ENCODE results near the gene MRGPRX3. TPM values are rescaled to one million over a fixed set of nuclear protein-coding genes. Genes with fewer than 3 reads are reported as not detected.
"Not testable (repeated sequence)": the region's sequence is repeated elsewhere in the genome, so short reads cannot be mapped to it uniquely, and the experiment has no call there.

The MRGPRX3 gene
- total RNA-seq (2014; rRNA removed; shearing (Covaris generic)): not detected in 2 replicates

GRCh38 chr11:18132341-18132740 is at the start of gene MRGPRX3:
TSS of gene MRGPRX3 (plus strand) at chr11:18132571. CDS start at chr11:18137203, 4,632 bp downstream.
- no peak for DNase-seq (ENCODE audit: low read depth)

GRCh38 chr11:18088366-18088765 is 44.0 kb upstream of the MRGPRX3 start:
- DNase-seq (ENCODE audit: low read depth): no peak

DNA sequence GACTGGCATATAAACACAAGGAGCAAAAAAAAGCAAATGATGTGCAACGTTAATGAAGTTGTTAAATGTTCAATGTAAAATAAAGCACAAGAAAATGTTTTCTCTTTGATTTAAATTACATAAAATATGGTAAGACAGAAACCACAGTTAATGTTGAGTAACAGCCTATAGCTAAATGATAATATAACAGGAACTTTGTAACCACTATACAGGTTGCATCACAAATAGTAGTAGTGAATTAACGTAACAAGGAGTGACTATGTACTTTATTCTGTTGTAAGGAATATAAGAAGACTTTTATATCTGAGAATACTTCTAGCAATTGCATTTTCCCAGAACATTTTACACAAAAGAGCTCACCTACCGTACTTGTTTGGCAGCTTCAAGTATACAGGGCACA is 43.4 kb upstream of the MRGPRX3 start:
- DNase-seq (ENCODE audit: low read depth): no peak

DNA sequence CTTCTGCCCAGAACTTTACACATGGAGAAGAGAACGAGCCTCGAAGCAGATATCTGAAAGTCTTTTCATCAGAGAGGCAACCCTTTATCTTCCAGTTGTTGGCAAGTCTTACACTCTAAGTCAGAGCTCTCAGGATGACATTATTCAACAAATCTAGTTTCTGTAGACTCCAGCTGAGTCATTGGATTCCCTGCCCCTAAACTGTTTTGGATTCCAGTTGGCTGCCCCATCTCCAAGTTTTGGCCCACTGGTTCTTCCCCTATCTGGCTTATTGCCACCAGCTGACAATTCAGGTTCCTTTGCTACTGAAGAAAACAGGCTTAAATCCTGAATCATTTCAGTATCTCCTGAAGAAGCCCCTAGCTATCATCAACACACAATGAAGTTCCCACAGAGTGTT is 40.6 kb upstream of the MRGPRX3 start:
- DNase-seq (ENCODE audit: low read depth): peak; percentile 8

- DNase-seq (ENCODE audit: low read depth): no peak
Measured at GRCh38 chr11:18093959-18094358, 38.4 kb upstream of the MRGPRX3 start.

DNA sequence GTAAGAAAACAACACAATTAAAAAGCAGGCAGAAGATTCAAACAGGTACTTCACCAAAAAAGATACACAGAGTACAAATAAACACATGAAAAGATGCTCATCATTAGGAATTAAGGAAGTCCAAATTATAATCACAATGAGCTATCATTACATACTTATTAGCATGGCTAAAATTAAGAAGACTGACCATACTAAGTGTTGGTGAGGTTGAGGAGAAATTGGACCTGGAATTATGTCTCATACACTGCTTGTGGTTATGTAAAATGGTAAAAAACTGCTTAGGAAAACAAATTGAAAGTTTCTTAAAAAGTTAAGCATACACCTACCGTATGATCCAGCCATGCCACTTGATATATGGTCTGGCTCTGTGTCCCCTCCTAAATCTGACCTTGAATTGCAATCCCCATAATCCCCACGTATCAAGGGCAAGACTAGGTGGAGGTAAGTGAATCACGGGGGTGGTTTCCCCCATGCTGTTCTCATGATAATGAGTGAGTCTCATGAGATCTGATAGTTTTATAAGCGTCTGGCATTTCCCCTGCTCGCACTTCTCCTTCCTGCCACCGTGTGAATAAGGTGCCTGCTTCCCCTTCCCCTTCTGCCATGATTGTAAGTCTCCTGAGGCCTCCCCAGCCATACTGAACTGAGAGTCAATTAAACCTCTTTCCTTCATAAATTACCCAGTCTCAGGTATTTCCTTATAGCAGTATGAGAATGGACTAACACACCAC is 31.3 kb upstream of the MRGPRX3 start:
- no peak for DNase-seq (ENCODE audit: low read depth)

GRCh38 chr11:18105086-18105801 is 27.1 kb upstream of the MRGPRX3 start:
- DNase-seq (ENCODE audit: low read depth): peak; percentile 2

GRCh38 chr11:18105802-18106574 is 26.4 kb upstream of the MRGPRX3 start, which contains the start of gene SAAL1:
TSS of gene SAAL1 (minus strand) at chr11:18106082. CDS start at chr11:18106041, 41 bp downstream.
- DNase-seq (ENCODE audit: low read depth): peak; percentile 79

- peak; percentile 48 for DNase-seq (ENCODE audit: low read depth)
Measured at GRCh38 chr11:18106688-18107087, 25.7 kb upstream of the MRGPRX3 start.

DNA sequence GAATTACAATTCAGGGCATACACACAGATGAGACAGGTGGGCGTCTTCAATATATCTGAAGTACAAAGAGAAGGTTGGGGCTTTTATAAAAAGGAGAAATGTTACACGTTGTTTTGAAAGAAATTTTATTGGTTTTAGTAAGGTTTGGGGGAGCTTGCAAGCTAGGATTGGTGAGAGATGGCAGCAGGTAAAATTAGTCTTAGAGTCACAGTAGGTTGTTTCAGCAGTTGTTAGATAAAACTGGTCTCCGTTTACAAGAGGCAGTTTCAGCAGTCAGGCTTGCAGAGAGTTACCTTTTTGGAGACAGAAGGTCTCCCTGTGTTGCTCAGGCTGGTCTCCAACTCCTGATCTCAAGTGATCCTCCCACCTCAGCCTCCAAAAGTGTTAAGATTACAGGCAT is 24.1 kb upstream of the MRGPRX3 start:
- DNase-seq (ENCODE audit: low read depth): no peak

GRCh38 chr11:18111005-18111404 is 21.4 kb upstream of the MRGPRX3 start:
- peak; percentile 11 for DNase-seq (ENCODE audit: low read depth)

DNA sequence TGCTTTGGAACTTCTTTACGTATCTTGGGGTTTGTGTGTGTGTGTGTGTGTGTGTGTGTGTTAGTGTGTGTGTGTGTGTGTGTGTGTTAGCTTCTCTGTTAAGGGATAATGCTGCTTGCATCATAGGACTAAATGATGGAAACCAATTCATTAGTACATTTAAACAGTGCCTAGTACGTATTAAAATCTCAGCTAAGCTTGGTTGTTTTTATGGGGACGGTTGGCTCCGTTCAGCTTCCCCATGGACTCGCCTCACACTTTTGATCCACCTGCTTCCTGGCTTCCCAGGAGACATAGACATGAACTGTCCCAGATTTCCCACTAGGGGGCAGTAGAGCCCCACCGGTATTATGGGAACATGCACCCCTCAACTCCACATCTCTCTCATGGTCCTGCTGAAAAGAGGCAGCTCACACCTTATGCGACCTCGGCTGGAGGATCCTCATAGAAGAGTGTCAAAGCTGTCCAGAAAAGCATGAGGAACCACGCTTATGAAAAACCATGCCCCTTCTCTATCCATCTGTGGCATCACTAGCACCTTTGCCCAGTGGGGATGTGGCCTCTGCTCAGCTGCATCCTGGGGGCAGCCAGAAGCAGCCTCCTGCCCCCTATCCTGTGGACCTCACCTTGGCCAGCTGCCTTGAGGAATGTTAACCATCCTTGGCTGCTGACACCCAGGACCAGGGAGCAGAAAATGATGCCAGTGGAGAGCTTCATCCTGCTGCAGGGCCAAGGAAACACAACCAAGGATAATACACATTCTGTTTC is 16.8 kb upstream of the MRGPRX3 start:
- DNase-seq (ENCODE audit: low read depth): peak; percentile 53

GRCh38 chr11:18121331-18121828 is 11.0 kb upstream of the MRGPRX3 start:
- not testable (repeated sequence) for DNase-seq (ENCODE audit: low read depth)

GRCh38 chr11:18131115-18131514 is 1.3 kb upstream of the MRGPRX3 start:
- DNase-seq (ENCODE audit: low read depth): not testable (repeated sequence)

DNA sequence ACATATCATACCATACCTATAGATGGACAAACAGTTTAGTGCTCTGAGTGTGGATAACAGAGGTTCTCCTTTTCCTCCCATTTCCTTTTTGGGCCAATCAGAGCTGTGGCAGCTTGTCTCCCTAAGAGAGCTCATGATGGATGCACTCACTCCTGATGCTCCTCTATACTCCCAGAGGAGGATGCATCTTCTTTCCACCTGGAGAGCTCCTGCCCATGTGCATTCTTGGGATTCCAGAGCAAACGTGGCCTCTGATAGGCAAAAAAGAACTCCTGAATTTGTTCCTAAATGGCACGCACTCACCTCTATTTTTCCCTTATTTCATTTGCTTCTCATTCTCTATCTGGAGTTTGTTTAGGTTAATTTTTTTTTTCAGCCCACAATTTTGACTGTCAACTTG is 2.9 kb downstream of the MRGPRX3 start:
- no peak for DNase-seq (ENCODE audit: low read depth)

- DNase-seq (ENCODE audit: low read depth): no peak
Measured at GRCh38 chr11:18137186-18137800, 4.9 kb downstream of the MRGPRX3 start.

- DNase-seq (ENCODE audit: low read depth): no peak
Measured at GRCh38 chr11:18140145-18140544, 7.8 kb downstream of the MRGPRX3 start.

GRCh38 chr11:18144243-18144642 is 11.9 kb downstream of the MRGPRX3 start:
- peak; percentile 9 for DNase-seq (ENCODE audit: low read depth)

DNA sequence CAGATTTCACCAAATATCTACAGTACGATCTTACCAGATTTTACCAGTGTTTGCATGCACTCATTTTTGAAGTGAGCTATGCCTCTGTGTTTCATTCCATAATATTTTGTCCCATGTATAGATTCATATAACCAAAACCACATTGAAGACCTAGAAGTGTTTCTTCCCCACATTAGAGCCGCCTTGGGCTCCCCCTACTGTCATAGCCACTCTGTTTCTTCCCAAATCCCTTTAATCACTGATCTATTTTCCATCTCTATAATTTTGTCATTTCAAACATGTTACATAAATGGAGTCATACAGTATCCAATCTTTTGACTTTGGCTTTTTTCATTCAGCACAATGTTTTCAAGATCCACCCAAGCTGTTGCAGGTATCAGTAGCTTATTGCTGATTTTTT is 12.7 kb downstream of the MRGPRX3 start:
- no peak for DNase-seq (ENCODE audit: low read depth)

DNA sequence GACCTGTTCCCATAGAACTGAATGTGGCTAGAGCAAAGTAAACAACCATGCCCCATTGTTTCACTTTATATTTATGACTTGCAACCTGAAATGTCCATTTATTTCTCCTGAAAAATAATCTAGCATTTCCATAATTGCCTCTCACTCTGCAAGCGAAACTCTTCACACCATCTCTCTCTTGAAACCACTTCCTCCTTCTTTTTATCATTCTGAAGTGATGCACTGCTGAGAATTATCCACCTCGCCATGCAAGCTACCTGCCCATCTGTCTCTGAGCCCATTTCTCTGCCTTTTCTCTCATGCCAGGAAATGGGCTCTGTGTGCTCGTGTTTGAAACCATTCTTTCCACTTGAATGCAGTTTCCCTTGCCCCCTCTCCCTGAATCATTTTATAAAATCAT is 13.5 kb downstream of the MRGPRX3 start:
- no peak for DNase-seq (ENCODE audit: low read depth)

DNA sequence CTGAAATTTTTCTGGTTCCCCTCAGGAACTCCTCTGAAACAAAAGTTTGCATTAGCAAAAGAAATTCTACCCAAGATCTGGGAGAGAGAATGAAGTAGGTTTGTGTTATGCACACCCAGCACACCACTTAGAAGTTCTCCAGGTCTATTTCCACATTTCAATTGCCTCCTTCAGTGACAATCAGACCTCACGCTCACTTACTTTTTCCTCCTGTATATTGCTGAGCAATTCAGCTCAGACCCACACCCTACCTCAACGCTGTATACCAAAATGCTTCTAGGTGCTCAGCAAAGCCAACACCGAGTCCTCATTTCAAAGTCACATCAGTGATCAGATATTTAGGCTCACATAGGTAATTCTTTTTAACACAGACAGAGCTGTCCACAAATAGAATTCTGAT is 19.2 kb downstream of the MRGPRX3 start:
- DNase-seq (ENCODE audit: low read depth): no peak

Measured in RPMI7951 (cell line).